GM21360 (cell line): Measurements from ENCODE around the gene OGG1.
A peak's percentile ranks its signal among the peaks of the same experiment; 100 is the strongest.
"Not testable (repeated sequence)": the region's sequence is repeated elsewhere in the genome, so short reads cannot be mapped to it uniquely, and the experiment has no call there.

Source experiments
- ATAC-seq: cut with Tn5 transposase; IDR thresholded peaks from one replicate; pipeline ENCODE4 v1.9.1; 2021; ENCODE audit warnings: mild to moderate bottlenecking, moderate library complexity; ENCODE audit not compliant: unreplicated experiment

OGG1 gene

DNA sequence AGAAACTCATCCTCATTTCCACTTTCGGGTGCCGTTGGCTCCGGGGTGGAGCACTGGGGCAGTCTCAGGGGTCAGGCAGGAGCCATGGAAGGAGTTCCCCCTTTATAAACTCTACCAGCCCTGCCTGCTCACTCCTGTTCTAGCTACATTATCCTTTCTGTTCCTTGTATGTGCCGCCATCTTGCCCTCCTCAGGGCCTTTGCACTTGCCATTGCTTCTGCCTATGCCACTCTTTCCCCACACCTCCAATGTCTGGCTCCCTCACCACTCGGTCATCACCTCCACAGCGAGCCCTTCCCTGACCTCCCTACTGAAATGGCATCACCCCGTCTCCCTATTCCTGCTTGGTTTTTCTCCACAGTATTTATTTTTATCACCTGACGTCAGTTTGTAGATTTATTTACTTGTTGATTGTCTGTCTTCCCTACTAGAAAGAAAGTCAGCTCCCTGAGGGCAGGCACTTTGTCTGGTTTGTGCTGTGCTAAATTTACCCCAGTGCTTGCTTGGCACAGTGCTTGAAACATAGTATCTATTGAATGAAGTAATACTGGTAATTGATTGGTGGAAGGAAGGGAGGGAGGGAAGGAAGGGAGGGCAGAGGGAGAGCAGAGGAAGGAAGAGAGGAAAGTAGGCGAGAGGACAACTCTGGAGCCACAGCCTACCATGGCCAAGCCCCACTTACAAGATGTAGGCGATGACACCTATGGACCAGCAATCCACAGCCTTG, 11.2 kb downstream of the OGG1 start:
- ATAC-seq, result no peak

- no peak for ATAC-seq
Observed at GRCh38 chr3:9761919-9762318, 12.2 kb downstream of the OGG1 start.

- no peak for ATAC-seq
Observed at GRCh38 chr3:9762871-9763270, 13.1 kb downstream of the OGG1 start.

DNA sequence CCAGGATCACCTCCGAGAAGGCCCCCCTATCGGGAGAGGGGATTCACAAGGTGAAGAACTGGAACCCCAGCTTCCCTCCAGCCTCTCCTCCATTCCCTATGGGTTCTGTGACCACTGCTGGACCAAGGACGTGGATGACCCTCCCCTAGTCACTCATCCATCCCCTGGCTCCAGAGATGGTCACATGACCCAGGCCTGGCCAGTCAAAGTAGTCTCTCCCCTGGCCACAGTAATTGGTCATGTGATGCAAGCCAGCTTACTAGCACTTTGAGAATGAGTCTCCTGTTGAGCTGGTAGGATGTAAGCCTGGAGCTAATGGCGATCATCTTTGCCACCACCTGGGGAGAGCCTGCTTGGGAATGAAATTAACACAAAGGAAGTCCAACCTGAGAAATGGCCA, 16.1 kb downstream of the OGG1 start:
- ATAC-seq, result no peak

- no peak for ATAC-seq
Observed at GRCh38 chr3:9767418-9767817, 17.7 kb downstream of the OGG1 start.

DNA sequence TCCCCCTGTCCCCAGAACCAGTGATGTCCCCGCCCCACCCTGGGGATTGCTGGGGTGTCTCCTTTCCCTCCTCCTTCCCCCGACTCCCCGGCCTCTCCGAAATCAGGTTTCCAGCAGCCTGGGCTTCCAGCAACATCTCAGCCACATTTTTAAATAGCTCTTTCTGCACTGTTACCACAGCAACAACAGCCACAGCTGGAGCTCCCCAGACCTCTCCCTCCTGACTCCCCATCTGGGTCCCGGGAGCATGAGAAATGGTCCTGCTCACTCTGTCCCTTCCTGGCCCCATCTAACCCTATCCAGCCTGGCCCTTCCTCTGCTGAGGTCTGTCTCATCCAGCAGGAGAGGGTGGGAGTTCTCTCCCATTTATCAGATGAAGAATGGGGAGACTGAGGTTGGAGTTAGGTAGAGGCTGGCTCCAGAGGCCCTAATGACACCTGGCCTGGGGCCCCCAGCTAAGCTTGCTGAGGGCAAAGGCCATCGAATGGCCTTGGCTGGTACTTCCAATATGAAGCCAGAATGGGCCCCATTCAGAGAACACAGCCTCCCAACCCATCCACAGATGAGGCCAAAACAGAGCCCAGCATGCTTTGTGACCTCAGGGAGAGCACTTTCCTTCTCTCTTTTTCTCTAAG, 18.5 kb downstream of the OGG1 start:
- ATAC-seq, result no peak

DNA sequence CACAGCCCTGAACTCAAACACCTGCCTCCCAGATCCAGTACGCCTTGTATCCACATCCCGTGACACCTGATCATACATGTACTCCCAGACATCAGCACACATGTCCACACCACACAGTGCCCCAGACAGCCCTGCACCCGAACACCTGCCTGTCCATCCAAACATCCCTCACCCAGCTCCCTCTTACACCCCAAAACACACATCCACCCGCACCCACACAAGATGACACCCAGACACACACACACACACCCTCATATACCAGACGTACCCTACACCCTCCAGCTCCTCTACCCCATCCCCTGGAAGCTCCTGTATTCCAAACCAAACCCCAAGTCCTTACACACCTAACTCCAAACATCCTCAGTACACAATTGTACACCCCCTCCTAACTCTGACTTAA, 19.3 kb downstream of the OGG1 start:
- no peak for ATAC-seq

GRCh38 chr3:9769426-9770275, 19.9 kb downstream of the OGG1 start, which contains the start of gene CAMK1:
Gene CAMK1, minus strand, starts transcription at chr3:9769947. Its CDS starts 2,198 bp downstream, at chr3:9767749.
- peak; percentile 64 for ATAC-seq

- no peak for ATAC-seq
Observed at GRCh38 chr3:9770276-9770812, 20.6 kb downstream of the OGG1 start.

- not testable (repeated sequence) for ATAC-seq
Observed at GRCh38 chr3:9771007-9771406, 21.3 kb downstream of the OGG1 start.

DNA sequence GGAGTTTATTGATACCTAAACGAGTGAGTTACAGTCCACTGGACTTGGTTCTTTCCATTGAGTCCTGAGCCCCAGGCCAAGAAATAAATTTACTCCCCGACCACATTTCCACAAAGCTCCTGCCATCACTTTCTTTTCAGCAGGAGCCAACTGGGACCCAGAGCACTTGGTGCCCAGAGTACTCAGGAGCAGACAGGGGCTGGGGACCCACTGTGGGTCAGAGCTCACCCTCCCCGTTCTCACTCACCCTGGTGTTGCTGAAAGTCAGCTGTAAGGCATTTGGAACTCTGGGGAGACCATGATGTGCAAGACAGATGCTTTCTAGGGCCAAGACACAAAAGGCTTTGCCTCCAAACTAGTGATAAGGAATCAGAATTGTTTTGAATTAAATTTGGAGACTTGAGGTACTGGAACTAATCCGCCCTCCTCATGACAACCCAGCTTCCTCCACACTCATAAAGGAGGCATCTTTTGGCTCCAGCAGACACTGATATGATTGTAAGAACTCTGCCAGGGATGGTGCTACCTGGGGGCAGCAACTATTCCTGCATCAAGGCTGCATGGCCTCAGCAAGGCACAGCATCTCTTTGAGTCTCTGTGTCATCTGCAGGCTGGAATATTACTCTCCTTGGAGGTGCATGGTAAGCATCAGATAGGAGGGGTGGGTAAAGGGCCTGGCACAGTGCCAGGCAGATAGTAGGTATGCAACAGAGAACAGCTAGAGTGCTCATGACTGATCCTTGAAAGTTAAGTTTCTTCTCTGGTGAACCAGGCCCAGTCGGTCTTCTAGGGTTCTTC, 27.3 kb downstream of the OGG1 start:
- ATAC-seq, result no peak

DNA sequence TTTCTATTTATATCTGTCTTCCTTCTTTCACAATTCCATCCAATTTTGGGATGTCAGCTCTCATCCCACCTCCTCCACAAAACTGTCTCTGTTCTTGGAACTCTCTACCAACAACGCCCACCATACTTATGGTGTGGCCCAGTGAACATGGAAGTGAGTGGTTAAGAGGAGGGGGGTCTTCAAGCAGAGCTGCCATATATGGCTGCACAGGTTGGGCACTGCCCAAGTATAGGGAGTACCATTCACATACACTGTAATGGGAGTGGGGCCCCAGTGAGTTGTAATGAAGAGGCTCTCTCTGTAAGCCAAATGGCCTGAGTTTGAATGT, 27.9 kb downstream of the OGG1 start:
- no peak for ATAC-seq

GRCh38 chr3:9778143-9779074, 28.7 kb downstream of the OGG1 start:
- no peak for ATAC-seq

DNA sequence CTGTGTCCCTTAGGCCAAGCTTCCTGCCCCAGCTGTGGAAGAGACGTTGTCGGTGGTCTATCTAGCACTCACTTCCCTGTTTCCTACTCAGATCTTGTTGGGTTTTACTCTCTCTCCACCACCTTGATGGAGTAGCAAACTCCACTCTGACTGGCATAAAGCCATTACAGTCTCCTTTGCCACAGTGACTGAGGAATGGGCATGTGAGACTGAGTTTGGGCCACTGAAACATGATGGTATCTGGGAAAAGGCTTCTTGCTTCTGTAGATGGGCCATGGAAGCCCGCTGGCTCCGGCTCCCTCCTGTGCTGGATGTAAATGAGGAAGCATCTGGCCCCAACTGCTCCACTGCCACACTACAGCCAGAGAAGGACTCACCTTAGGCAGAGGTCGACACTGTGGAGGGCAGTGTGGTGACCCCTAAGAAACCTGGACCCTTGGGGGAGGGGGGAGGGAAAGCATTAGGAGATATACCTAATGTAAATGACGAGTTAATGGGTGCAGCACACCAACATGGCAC, 29.4 kb downstream of the OGG1 start:
- no peak for ATAC-seq

DNA sequence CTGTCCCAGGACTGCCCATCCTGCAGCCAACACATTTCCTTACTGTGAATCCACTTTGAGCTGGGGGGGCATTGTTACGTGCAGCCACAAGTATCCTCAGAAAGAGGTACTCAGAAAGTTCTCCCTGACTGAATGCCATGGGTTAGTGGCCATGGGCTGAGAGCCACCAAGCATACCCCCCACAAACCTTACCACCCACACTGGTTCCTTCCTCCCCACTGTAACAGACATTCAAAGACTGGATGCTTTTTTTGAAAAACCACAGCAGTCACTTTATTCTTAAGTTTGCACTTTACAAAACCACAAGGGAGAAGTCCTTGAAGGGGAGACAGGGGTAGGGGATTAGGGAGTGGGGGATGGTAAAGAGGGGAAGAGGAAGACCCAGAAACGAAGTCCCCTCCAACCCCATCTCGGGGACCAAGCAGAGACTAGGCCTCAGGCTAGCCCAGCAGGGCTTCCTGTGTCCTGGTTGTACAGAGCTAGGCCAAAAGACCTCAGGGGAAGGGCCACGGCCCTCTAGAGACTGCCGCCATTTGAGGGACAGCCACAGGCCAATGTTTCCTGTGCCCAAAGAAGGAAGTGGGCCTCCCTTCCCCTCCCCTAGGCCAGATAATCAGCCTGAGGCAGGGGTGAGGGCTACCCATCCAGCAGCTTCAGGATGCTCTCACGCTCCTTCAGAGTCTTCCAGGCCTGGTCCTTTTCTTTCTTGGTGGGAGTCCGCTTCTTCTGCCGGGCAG, 30.1 kb downstream of the OGG1 start:
- peak; percentile 46 for ATAC-seq

GRCh38 chr3:9780458-9780812, 30.7 kb downstream of the OGG1 start:
- ATAC-seq, result no peak

DNA sequence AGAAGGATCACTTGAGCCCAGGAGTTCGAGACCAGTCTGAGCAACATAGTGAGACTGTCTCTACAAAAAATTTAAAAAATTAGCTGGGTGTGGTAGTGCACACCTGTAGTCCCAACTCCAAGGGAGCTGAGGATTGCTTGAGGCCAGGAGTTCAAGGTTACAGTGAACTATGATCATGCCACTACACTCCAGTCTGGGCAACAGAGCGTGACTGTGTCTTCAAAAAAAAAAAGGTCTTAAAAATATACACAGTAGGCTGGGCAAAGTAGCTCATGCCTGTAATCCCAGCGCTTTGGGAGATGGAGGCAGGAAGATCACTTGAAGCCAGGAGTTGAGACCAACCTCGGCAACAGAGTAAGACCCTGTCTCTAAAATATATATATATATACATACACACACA, 31.2 kb downstream of the OGG1 start:
- no peak for ATAC-seq

DNA sequence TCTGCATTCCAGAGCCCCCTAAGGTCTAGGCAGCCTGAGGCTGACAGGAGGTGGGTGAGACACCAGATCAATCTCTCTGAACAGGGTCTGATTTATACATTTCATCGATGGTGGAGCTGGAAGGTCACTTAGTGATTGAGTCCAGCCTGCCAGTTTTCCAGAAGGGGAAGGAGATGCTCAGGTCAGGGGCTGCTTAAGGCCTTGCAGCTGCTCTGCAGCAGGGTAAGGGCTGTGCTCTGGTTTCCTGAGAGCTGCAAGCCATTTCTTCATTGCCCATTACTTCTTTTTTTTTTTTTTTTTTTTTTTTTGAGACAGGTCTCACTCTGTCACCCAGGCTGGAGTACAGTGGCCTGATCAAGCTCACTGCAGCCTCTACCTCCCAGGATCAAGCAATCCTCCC, 31.8 kb downstream of the OGG1 start:
- ATAC-seq, result no peak
